Measurements from ENCODE around the gene CLCNKA.

Gene CLCNKA

GRCh38 chr1:15981679-15982078, 40.2 kb upstream of the CLCNKA start:
- H3K4me3 ChIP-seq (ENCODE audit: low read depth, low read length) = no peak overlapping the region
- no peak for TF ChIP-seq CTCF (IDR thresholded peaks at IDR 0.05; ENCODE audit: borderline replicate concordance, insufficient read depth, low read depth, low read length)

GRCh38 chr1:15983275-15983674, 38.6 kb upstream of the CLCNKA start:
- no peak for TF ChIP-seq CTCF (IDR thresholded peaks at IDR 0.05; ENCODE audit: borderline replicate concordance, insufficient read depth, low read depth, low read length)
- H3K4me3 ChIP-seq (ENCODE audit: low read depth, low read length) = no peak overlapping the region

- TF ChIP-seq CTCF (IDR thresholded peaks at IDR 0.05; ENCODE audit: borderline replicate concordance, insufficient read depth, low read depth, low read length) = no peak
- no peak overlapping the region for H3K4me3 ChIP-seq (ENCODE audit: low read depth, low read length)
Observed at GRCh38 chr1:15985611-15986297, 36.1 kb upstream of the CLCNKA start.

GRCh38 chr1:15988856-15989736, 32.7 kb upstream of the CLCNKA start:
- H3K4me3 ChIP-seq (ENCODE audit: low read depth, low read length) = no peak overlapping the region
- TF ChIP-seq CTCF (IDR thresholded peaks at IDR 0.05; ENCODE audit: borderline replicate concordance, insufficient read depth, low read depth, low read length) = no peak

GRCh38 chr1:15989776-15990175, 32.1 kb upstream of the CLCNKA start:
- no peak for TF ChIP-seq CTCF (IDR thresholded peaks at IDR 0.05; ENCODE audit: borderline replicate concordance, insufficient read depth, low read depth, low read length)
- no peak overlapping the region for H3K4me3 ChIP-seq (ENCODE audit: low read depth, low read length)

- no peak for TF ChIP-seq CTCF (IDR thresholded peaks at IDR 0.05; ENCODE audit: borderline replicate concordance, insufficient read depth, low read depth, low read length)
- H3K4me3 ChIP-seq (ENCODE audit: low read depth, low read length) = no peak overlapping the region
Observed at GRCh38 chr1:15991427-15992186, 30.2 kb upstream of the CLCNKA start.

All from GM12875 (cell line).